Keratinocyte (primary cell): ENCODE data around the gene PXN. TPM values are rescaled to one million over a fixed set of nuclear protein-coding genes. Genes with fewer than 3 reads are reported as not detected.
A peak's percentile ranks its signal among the peaks of the same experiment; 100 is the strongest.

Source experiments
- DNase-seq: peaks from one replicate; pipeline ENCODE4 v3.0.0-alpha.2; 2011; ENCODE audit warnings: low read depth, missing footprints, low spot score
- FAIRE-seq: peaks from 2 replicates; lab custom pipeline; 2011; peaks lifted over from hg19 to GRCh38; lab: Jason Lieb, UNC
- H2AFZ ChIP-seq: 2 replicates; pipeline ENCODE4 v1.6.0; 2012; ENCODE audit warnings: low read length, control low read depth, inconsistent platforms; ENCODE audit not compliant: control insufficient read depth
- H3K27ac ChIP-seq: 2 replicates; pipeline ENCODE4 v1.5.1; 2011; ENCODE audit warnings: low read length; ENCODE audit not compliant: control insufficient read depth, insufficient read depth
- H3K27me3 ChIP-seq: 3 replicates; pipeline ENCODE4 v1.6.0; 2011; ENCODE audit warnings: low read length; ENCODE audit not compliant: control insufficient read depth, insufficient read depth; ENCODE audit errors: extremely low read depth
- H3K36me3 ChIP-seq, 2 experiments: 2 replicates in 1 of 2; 3 replicates in 1 of 2; pipeline ENCODE4 v1.5.1; 2011; ENCODE audit warnings: low read length in 2 of 2, mild to moderate bottlenecking in 1 of 2; ENCODE audit not compliant: control insufficient read depth in 2 of 2, insufficient read depth in 2 of 2; ENCODE audit errors: extremely low read depth in 1 of 2
- H3K4me1 ChIP-seq: 3 replicates; pipeline ENCODE4 v1.5.1; 2011; ENCODE audit warnings: low read length; ENCODE audit not compliant: control insufficient read depth, insufficient read depth; ENCODE audit errors: extremely low read depth
- H3K4me2 ChIP-seq: 3 replicates; pipeline ENCODE4 v1.6.0; 2011; ENCODE audit warnings: low read depth, low read length; ENCODE audit not compliant: control insufficient read depth, insufficient read depth; ENCODE audit errors: extremely low read depth
- H3K4me3 ChIP-seq, 3 experiments: fragments of 200-600 bp in 1 of 3; sonication (generic) in 1 of 3; 2 replicates in 2 of 3; 3 replicates in 1 of 3; pipeline ENCODE4 v1.5.1; 2011 to 2016; ENCODE audit warnings: low read length in 3 of 3, mild to moderate bottlenecking in 3 of 3, control low read depth in 2 of 3, inconsistent platforms in 1 of 3, low read depth in 1 of 3, mixed read lengths in 1 of 3, mixed run types in 1 of 3, moderate library complexity in 1 of 3; ENCODE audit not compliant: control insufficient read depth in 2 of 3, insufficient read depth in 2 of 3; ENCODE audit errors: extremely low read depth in 1 of 3
- H3K79me2 ChIP-seq: 2 replicates; pipeline ENCODE4 v1.6.0; 2012; ENCODE audit warnings: low read length; ENCODE audit not compliant: control insufficient read depth, insufficient read depth
- H3K9ac ChIP-seq: 3 replicates; pipeline ENCODE4 v1.6.0; 2011; ENCODE audit warnings: low read length; ENCODE audit not compliant: control insufficient read depth, insufficient read depth; ENCODE audit errors: extremely low read depth
- H3K9me1 ChIP-seq: 3 replicates; pipeline ENCODE4 v1.6.0; 2011; ENCODE audit warnings: low read length; ENCODE audit not compliant: control insufficient read depth, insufficient read depth; ENCODE audit errors: extremely low read depth
- H3K9me3 ChIP-seq: 2 replicates; pipeline ENCODE4 v1.5.1; 2012; ENCODE audit warnings: low read depth, low read length; ENCODE audit not compliant: control insufficient read depth
- H4K20me1 ChIP-seq: 3 replicates; pipeline ENCODE4 v1.6.0; 2011; ENCODE audit warnings: low read length; ENCODE audit not compliant: control insufficient read depth, insufficient read depth; ENCODE audit errors: extremely low read depth
- CTCF ChIP-seq, 3 experiments: IDR thresholded peaks in 1 of 3; conservative IDR thresholded peaks in 1 of 3; optimal IDR thresholded peaks in 1 of 3; 2 replicates in 2 of 3; 3 replicates in 1 of 3; pipeline versions ENCODE3 to v1.5.1; 2011; ENCODE audit warnings: low read length in 3 of 3, mild to moderate bottlenecking in 3 of 3, moderate library complexity in 2 of 3, control low read depth in 1 of 3, inconsistent platforms in 1 of 3; ENCODE audit not compliant: insufficient read depth in 2 of 3; ENCODE audit errors: extremely low read depth in 1 of 3
- EZH2 ChIP-seq: IDR thresholded peaks from one replicate; pipeline ENCODE4 v1.6.1; 2012; ENCODE audit warnings: inconsistent platforms, mild to moderate bottlenecking, low read length, moderate library complexity
- dilution Hi-C: fragments of 300-500 bp; cut with MboI; formaldehyde crosslinking; loops from one replicate; pipeline ENCODE4 v1.7.0; 2020; ENCODE audit warnings: low sequenced_read_pairs; ENCODE audit not compliant: extremely low pct_ligation_motif_present
- polyA plus RNA-seq, 5 experiments: library from polyadenylated mRNA; depleted of rRNA in 3 of 5; stranded (reverse) in 3 of 5; stranded (forward) in 1 of 5; unstranded in 1 of 5; fragments of >200 nt; gene quantifications; 1 replicate in 1 of 5; 2 replicates in 3 of 5; 3 replicates in 1 of 5; pipeline versions ENCODE4 v1.2.1 to v1.2.3, GENCODE V29; 2011 to 2012; ENCODE audit warnings: missing spikeins in 2 of 5, low read depth in 1 of 5, low replicate concordance in 1 of 5

Gene PXN
- polyA plus RNA-seq, 1 donor (not counting 4 experiments of a cell fraction or from before 2014, with no cell fraction given) = 114 TPM

GRCh38 chr12:120287491-120287890 is 22.0 kb upstream of the PXN start:
- no peak overlapping the region for H3K4me2 ChIP-seq
- H4K20me1 ChIP-seq = no peaks in the 10 kb centered on the region
- no peaks in the 10 kb centered on the region for H3K36me3 ChIP-seq
- dilution Hi-C loops = no loop called here
- peaks cover 17% of the 10 kb centered on the region for H3K4me1 ChIP-seq
- H3K27ac ChIP-seq = no peak overlapping the region
- no peak overlapping the region for H2AFZ ChIP-seq
- FAIRE-seq (no peak), DNase-seq (no peak)
- no peak overlapping the region for H3K4me3 ChIP-seq
- H3K9me1 ChIP-seq = no peaks in the 10 kb centered on the region
- no peak for TF ChIP-seq EZH2
- no peak for TF ChIP-seq CTCF (optimal IDR thresholded peaks at IDR 0.05 in 1 of 3, IDR thresholded peaks at IDR 0.05 in 1 of 3, conservative IDR thresholded peaks at IDR 0.05 in 1 of 3; ENCODE audit: extremely low read depth in 1 of 3, insufficient read depth in 2 of 3, low read length in 3 of 3)
- no peaks in the 10 kb centered on the region for H3K27me3 ChIP-seq
- H3K9ac ChIP-seq = no peak overlapping the region
- no peaks in the 10 kb centered on the region for H3K79me2 ChIP-seq
- no peaks in the 10 kb centered on the region for H3K9me3 ChIP-seq

- H3K27ac ChIP-seq = no peak overlapping the region
- DNase-seq = no peak
- no peaks in the 10 kb centered on the region for H4K20me1 ChIP-seq
- H3K9ac ChIP-seq = no peak overlapping the region
- H3K4me1 ChIP-seq = peaks cover 17% of the 10 kb centered on the region
- H3K27me3 ChIP-seq = no peaks in the 10 kb centered on the region
- H3K9me1 ChIP-seq = no peaks in the 10 kb centered on the region
- no peaks in the 10 kb centered on the region for H3K79me2 ChIP-seq
- H3K9me3 ChIP-seq = no peaks in the 10 kb centered on the region
- no peak overlapping the region for H3K4me3 ChIP-seq
- peak overlapping the region; percentile 49 for H2AFZ ChIP-seq
- peak overlapping the region; percentile 50 for H3K4me2 ChIP-seq
- no peak for TF ChIP-seq EZH2
- no peak for TF ChIP-seq CTCF (optimal IDR thresholded peaks at IDR 0.05 in 1 of 3, IDR thresholded peaks at IDR 0.05 in 1 of 3, conservative IDR thresholded peaks at IDR 0.05 in 1 of 3; ENCODE audit: extremely low read depth in 1 of 3, insufficient read depth in 2 of 3, low read length in 3 of 3)
- no peaks in the 10 kb centered on the region for H3K36me3 ChIP-seq
- peak; percentile 5 for FAIRE-seq
- dilution Hi-C loops = no loop called here
Observed at GRCh38 chr12:120286768-120287490, 21.4 kb upstream of the PXN start.
